Stimulated activated naive CD8-positive, alpha-beta T cell treated with anti-CD3 and anti-CD28 coated beads, Interleukin-15, Interleukin-2, amounts not matched to agents 100 ng/mL and 50 ng/mL, for 24 hours (primary cell): ENCODE data around the gene HDLBP.
"Not testable (repeated sequence)": the region's sequence is repeated elsewhere in the genome, so short reads cannot be mapped to it uniquely, and the experiment has no call there.

Source experiments
- H3K27ac Mint-ChIP-seq: one replicate; pipeline ENCODE4 v1.8.0; 2021; ENCODE audit warnings: mild to moderate bottlenecking, mixed read lengths
- H3K27me3 Mint-ChIP-seq: one replicate; pipeline ENCODE4 v1.8.0; 2021; ENCODE audit warnings: mixed read lengths
- H3K36me3 Mint-ChIP-seq: one replicate; pipeline ENCODE4 v1.8.0; 2021; ENCODE audit warnings: low read depth, mixed read lengths
- H3K4me1 Mint-ChIP-seq: one replicate; pipeline ENCODE4 v1.8.0; 2021; ENCODE audit warnings: low read depth, mixed read lengths
- H3K4me3 Mint-ChIP-seq: one replicate; pipeline ENCODE4 v1.8.0; 2021; ENCODE audit warnings: mild to moderate bottlenecking, mixed read lengths
- H3K9me3 Mint-ChIP-seq: one replicate; pipeline ENCODE4 v1.8.0; 2021; ENCODE audit warnings: mixed read lengths

The HDLBP gene

DNA sequence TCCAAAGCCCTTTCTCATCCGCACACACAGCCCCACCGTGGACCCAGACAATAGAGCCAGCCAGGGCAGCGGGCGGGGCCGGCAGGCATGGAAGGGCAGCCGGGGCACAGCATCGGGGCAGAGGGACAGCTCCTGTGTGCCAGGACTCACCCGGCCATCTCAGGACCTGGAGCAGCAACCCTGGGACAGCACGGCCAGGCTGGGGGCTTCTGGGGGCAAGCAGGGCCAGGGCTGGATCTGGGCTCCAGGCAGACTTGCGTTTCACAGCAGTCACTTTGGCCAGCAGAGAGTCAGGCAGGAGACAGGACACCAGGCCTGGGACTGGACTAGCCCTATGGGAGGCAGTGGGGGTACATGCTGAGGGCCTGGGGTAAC is 111.5 kb downstream of the HDLBP start:
- Mint-ChIP-seq H3K27ac (no peak overlapping the region), H3K4me3 (no peak overlapping the region), H3K9me3 (no peaks in the 10 kb centered on the region), H3K4me1 (no peaks in the 10 kb centered on the region), H3K36me3 (no peaks in the 10 kb centered on the region), H3K27me3 (no peaks in the 10 kb centered on the region)

DNA sequence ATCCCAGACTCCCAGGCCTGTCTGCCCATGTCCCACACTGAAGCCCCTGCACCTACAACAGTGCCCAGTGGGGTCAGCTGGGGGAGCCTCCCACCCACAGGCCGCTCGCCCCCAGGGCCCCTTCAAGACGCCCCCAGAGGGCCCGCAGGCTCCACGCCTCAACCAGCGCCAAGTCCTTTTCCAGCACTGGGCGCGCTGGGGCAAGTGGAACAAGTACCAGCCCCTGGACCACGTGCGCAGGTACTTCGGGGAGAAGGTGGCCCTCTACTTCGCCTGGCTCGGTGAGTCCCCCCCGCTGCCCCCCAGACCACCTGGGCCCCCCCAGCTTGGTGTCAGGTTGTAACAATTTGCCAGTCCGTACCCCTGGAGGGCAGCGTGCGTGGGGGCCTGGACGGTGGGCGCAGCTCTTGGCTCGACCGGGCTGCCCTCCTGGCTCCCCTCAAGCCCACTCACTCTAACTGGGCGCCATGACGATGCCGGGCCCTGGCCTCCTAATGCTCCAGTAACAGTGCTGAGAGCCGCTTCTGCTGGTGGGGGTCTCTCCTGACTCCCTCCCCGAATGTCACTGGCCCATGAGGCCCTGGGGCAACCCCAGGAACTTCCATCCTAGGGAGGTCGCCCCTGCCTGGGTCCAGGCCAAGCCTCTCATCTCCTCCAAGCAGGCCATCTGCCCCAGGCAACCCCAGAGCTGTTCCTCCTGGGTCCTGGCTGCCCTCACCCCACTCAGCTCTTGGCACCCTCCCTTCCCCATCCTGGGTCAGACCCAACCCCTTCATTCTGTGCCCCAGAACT is 112.1 kb downstream of the HDLBP start:
- H3K4me3 Mint-ChIP-seq: no peak overlapping the region
- H3K36me3 Mint-ChIP-seq: no peaks in the 10 kb centered on the region
- no peaks in the 10 kb centered on the region for H3K4me1 Mint-ChIP-seq
- H3K9me3 Mint-ChIP-seq: no peaks in the 10 kb centered on the region
- no peak overlapping the region for H3K27ac Mint-ChIP-seq
- H3K27me3 Mint-ChIP-seq: no peaks in the 10 kb centered on the region

DNA sequence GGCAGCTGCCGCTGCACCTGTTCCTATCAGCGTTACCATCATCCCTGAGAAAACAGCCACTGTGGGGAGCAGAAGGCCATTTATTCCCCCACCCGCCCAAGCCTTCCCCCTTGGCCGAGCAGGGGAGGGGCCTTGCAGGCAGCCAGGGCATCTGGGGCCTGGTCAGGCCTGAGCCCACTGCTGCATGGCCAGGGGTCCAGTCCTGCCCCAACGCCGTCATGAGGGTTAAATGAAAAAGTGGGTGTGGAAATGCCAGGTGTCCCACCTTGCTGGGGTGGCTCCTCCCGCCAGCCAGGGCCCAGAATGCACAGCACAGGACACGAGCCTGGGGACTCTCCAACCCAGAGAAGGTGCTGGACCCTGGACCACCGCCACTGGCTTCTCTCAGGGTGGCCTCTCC is 112.8 kb downstream of the HDLBP start:
- Mint-ChIP-seq H3K9me3 (no peaks in the 10 kb centered on the region), H3K27ac (no peak overlapping the region), H3K27me3 (no peaks in the 10 kb centered on the region), H3K4me1 (no peaks in the 10 kb centered on the region), H3K36me3 (no peaks in the 10 kb centered on the region), H3K4me3 (no peak overlapping the region)

DNA sequence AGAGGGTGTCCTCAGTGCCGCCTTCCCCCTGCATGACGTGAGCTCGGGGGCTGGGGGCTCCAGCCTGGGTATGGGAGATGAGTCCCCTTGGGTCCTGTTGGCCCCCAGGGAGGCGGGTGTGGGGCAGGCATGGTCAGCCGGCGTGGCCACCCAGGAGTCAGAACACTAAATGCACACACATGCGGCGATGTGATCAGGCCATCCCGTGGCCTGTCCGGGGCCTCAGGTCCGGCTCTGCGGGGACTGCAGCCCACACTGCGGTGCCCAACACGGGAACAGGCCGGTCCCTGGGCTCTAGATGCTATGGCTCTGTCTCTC is 113.2 kb downstream of the HDLBP start:
- Mint-ChIP-seq H3K36me3 (no peaks in the 10 kb centered on the region), H3K9me3 (no peaks in the 10 kb centered on the region), H3K27ac (no peak overlapping the region), H3K4me1 (no peaks in the 10 kb centered on the region), H3K4me3 (no peak overlapping the region), H3K27me3 (no peaks in the 10 kb centered on the region)

DNA sequence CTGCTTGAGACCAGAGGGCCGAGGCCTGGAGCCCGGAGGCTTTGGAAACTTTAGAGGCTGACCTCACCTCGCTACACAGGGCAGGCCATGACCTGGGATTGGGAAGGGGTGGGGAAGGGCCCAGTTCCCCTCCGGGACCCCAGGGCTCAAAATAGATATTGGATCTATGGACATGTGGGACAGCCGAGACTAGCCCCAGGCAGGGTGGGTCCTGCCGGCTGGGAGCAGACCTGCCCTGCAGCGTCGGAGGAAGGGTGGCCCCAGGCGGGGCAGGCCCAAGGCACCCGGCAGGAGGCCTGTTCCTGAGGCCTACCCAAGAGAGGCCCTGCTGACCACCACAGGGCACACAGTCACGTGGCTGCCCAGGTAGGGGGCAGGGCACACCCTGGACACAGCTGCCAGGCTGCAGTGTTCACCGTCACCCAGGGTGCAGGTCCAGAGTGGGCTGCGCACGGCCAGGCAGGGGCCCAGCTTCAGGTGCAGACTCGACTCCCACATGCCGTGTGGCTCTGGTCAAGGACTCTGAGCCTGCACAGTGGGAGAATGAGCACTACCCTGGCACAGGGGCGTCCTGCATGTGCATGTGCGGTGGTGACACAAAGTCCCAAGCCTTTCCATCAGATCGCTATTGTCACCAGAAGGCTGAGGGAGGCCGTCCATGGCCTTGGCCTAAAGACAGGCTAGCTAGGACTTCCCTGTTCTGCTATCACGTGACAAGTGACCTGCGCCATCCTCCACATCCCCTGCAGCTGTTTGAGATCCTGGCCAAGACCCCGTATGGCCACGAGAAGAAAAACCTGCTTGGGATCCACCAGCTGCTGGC is 113.8 kb downstream of the HDLBP start:
- no peaks in the 10 kb centered on the region for H3K36me3 Mint-ChIP-seq
- H3K4me1 Mint-ChIP-seq: no peaks in the 10 kb centered on the region
- no peaks in the 10 kb centered on the region for H3K9me3 Mint-ChIP-seq
- H3K4me3 Mint-ChIP-seq: no peak overlapping the region
- H3K27ac Mint-ChIP-seq: no peak overlapping the region
- H3K27me3 Mint-ChIP-seq: no peaks in the 10 kb centered on the region

DNA sequence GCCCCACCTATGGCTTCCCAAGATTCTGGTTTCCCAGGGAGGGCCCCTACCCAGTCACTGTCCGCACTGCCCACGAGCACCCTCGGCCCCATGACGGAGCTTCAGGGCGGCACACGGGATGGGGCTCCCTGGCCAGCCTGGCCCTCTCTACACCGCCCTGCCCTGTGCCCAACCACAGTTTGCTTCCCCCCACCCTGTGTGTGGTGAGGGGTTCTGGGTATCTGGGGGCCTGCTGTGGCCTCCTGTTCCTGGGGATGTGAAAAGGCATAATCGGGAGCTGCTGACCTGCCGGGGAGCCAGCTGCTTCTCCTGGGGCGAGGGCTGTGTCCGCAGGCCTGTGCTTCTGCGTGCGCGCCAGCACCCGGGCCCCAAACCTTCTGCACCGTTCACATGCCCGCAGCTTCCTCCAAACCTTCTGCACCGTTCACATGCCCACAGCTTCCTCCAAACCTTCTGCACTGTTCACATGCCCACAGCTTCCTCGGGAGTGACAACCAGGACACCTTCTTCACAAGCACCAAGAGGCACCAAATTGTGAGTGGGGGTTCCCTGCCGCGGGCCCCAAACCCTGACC is 114.6 kb downstream of the HDLBP start:
- no peaks in the 10 kb centered on the region for H3K9me3 Mint-ChIP-seq
- H3K36me3 Mint-ChIP-seq: no peaks in the 10 kb centered on the region
- no peaks in the 10 kb centered on the region for H3K27me3 Mint-ChIP-seq
- H3K4me3 Mint-ChIP-seq: no peak overlapping the region
- no peak overlapping the region for H3K27ac Mint-ChIP-seq
- no peaks in the 10 kb centered on the region for H3K4me1 Mint-ChIP-seq

DNA sequence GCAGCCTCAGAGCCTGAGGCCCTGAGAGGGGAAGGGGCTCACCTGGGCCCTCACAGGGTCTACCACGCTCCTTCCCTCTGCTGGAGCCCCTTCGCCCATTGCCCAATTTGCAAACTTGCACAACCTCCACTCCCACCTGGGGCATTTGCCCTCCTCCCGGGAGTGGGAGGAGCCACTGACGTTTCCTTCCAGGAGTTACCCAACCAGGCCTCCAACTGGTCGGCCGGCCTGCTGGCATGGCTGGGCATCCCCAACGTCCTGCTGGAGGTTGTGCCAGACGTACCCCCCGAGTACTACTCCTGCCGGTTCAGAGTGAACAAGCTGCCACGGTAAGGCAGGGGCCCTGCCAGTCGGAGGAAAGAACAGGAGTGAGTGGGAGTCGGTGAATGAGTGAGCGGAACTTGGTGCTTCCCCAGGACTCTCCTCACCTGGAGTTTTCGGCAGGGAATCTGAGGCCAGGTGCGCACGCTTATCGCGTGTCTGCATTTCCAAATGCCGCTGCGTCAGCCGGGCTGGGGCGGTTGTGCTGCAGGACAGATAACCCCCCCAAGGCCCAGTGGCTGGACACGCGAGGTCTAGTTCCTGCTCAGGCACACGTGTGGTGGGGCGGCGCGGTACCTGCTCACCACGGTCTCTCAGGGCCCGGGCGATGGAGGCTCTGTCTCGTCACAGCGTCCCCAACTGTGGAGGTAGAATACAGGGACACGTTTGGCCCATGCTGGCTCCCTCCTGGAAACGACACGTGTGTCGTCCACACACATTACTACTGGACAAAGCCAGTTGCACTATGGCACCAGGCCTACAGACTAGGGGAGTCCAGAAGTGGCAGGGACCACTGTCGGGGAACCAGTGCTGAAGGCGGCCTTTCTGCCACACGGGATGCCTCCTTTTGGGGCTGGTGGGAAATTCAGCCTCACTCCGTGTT is 115.3 kb downstream of the HDLBP start:
- Mint-ChIP-seq H3K27me3 (no peaks in the 10 kb centered on the region), H3K36me3 (no peaks in the 10 kb centered on the region), H3K4me3 (no peak overlapping the region), H3K9me3 (no peaks in the 10 kb centered on the region), H3K4me1 (no peaks in the 10 kb centered on the region), H3K27ac (no peak overlapping the region)

DNA sequence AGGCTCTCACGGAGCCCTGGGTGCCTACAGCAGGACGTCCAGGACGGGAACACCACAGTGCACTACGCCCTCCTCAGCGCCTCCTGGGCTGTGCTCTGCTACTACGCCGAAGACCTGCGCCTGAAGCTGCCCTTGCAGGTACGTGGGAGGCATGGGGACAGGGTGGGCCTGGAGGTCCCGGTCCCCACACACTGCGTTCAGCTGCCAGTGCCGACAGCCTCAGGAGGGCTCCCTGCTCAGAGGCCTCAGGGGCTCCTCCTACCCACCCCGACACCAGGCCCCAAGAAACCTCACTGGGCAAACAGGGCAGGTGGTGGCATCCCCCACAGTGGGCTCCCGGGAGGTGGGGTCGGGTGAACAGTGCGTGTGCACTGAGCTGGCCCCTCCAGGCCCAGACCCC is 116.2 kb downstream of the HDLBP start:
- no peak overlapping the region for H3K4me3 Mint-ChIP-seq

DNA sequence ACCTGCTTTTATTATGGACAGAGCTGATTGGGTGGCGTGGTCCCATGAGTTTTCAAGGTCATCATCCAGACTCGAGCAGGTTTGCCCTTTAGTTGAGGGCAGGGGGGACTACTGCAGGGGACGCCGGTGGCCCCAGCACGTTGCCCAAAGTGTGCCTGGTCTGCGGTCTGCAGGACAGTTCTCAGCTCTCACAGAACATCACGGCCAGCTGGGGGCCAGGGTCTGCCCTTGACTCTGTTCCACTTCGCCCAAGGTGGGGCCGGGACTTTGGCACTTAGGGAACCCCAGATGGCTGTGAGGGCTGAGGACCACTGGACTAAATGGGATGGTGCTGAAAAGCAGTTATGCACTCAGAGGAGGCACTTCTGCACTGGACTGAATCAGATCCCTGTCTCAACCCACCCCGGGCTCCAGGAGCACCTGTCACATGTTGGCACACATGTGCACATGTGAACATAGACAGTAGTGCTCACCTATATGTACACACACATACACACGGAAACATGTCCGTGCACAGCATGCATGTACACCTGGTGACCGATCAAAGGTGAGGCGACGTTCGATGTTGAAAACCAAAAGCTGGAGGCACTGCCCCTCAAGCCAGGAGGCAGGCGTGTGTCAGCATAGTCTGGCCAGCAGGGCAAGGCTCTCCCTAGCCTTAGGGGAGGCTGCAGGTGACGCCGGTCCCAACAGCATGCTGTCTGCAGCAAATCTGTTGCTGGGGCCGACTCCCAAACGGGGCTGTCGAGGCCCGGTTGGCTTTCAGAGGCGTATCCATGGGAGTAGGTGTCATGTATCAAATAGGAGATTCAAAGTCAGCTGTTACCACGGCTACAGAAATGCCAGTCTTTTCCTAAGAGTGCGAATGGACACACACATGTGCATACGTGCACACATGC is 116.8 kb downstream of the HDLBP start:
- Mint-ChIP-seq H3K36me3 (no peaks in the 10 kb centered on the region), H3K4me1 (no peaks in the 10 kb centered on the region), H3K9me3 (no peaks in the 10 kb centered on the region), H3K4me3 (no peak overlapping the region), H3K27me3 (no peaks in the 10 kb centered on the region), H3K27ac (no peak overlapping the region)

More for the DNA sequence above, 116.2 kb downstream of the HDLBP start:
- no peak overlapping the region for H3K27ac Mint-ChIP-seq
- no peaks in the 10 kb centered on the region for H3K9me3 Mint-ChIP-seq
- H3K36me3 Mint-ChIP-seq: no peaks in the 10 kb centered on the region
- no peaks in the 10 kb centered on the region for H3K4me1 Mint-ChIP-seq
- no peaks in the 10 kb centered on the region for H3K27me3 Mint-ChIP-seq

DNA sequence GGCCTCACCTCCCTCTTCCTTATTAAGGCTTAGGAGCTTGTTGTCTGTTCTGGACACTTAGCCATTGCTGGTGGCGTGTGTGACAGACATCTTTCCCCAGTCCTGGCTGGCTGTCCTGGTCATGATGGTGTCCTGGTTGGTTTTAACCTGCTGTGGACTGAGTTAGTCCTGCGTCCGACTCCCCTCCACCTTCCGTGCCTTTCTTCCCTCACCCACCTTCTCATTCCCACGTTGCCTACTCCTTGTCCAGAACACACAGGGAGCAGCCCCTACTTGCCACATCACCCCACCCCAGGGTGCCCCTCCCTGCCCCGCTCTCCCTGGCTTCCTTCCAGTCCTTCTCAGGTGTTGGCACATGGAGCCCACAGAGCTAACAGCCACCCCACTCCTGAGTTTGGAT is 117.5 kb downstream of the HDLBP start:
- Mint-ChIP-seq H3K27ac (no peak overlapping the region), H3K27me3 (no peaks in the 10 kb centered on the region), H3K4me1 (no peaks in the 10 kb centered on the region), H3K9me3 (no peaks in the 10 kb centered on the region), H3K4me3 (no peak overlapping the region), H3K36me3 (no peaks in the 10 kb centered on the region)

DNA sequence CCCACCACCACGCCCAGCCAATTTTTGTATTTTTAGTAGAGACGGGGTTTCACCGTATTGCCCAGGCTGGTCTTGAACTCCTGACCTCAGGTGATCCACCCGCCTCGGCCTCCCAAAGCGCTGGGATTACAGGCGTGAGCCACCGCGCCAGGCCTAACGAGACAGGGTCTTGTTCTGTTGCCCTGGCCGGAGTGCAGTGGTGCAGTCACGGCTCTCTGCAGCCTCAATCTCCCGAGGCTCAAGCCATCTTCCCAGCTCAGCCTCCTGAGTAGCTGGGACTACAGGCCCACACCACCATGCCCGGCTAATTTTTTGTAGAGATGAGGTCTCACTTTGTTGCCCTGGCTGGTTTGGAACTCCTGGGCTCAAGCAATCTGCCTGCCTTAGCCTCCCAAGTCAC is 118.2 kb downstream of the HDLBP start:
- not testable (repeated sequence) for H3K4me1 Mint-ChIP-seq, H3K27ac Mint-ChIP-seq, H3K4me3 Mint-ChIP-seq, H3K9me3 Mint-ChIP-seq, H3K36me3 Mint-ChIP-seq, H3K27me3 Mint-ChIP-seq

DNA sequence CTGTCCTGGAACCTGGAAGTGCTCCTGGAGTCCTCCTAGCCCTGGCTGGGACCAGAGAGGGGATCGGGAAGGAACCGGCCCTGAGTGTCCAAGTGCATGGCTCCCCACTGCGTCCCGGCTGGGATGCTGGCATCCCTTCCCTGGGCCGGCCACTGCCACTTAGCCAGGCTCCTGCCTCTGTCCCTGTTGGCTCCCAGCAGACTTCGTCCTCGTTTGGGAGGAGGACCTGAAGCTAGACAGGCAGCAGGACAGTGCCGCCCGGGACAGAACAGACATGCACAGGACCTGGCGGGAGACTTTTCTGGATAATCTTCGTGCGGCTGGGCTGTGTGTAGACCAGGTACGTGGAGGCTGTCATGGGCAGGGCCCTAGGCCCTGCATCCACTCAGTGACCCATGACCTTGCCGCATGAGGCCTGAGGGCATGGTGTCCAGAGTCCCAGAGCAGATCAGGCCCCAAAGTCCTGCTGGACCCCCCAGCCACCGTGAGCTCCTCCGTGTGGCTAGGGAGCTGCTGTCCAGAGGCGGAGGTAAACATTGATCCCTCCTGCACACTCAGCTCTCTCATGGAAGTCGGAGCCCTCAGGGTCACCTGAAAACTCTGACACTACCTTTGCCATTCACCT is 119.9 kb downstream of the HDLBP start:
- no peaks in the 10 kb centered on the region for H3K36me3 Mint-ChIP-seq
- H3K9me3 Mint-ChIP-seq: no peaks in the 10 kb centered on the region
- H3K4me3 Mint-ChIP-seq: no peak overlapping the region
- no peaks in the 10 kb centered on the region for H3K4me1 Mint-ChIP-seq
- no peaks in the 10 kb centered on the region for H3K27me3 Mint-ChIP-seq
- no peak overlapping the region for H3K27ac Mint-ChIP-seq

DNA sequence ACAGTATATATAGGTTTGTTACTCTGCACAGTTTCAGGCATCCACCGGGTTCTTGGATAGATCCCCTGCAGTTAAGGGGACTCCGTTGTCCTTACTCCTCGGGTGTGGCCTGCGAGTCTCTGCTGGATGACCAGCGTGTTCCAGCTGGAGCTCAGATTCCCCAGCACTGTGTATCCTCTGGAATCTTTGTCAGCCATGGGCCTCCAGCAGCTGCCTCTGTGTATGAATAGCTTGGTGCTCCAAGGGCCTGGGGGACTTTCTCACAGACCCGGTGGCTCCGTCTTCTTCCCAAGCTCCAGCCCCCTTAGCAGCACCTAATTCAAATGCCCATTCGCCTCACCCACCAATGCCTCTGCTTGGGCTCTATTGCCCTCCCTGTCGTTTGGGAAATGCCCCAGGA is 120.7 kb downstream of the HDLBP start:
- Mint-ChIP-seq H3K27ac (no peak overlapping the region), H3K4me1 (no peaks in the 10 kb centered on the region), H3K4me3 (no peak overlapping the region), H3K9me3 (no peaks in the 10 kb centered on the region), H3K36me3 (no peaks in the 10 kb centered on the region), H3K27me3 (no peaks in the 10 kb centered on the region)

DNA sequence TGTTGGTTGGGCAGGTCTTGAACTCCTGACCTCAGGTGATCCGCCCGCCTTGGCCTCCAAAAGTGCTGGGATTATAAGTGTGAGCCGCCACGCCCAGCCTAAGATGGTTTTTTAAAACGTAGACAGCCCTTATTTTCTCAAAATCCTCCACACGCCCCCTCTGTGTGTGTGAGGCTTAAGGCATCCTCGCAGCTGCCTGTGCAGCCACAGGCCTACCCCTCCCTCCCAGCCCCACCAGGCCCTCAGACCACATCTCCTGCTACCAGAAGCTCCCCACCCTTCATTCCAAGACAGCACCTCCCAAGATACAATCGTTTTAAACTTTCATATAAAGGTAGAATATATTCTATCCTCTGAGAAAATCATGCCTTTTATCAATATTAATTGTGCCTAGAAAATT is 122.2 kb downstream of the HDLBP start:
- H3K36me3 Mint-ChIP-seq: no peaks in the 10 kb centered on the region
- no peak overlapping the region for H3K27ac Mint-ChIP-seq
- no peaks in the 10 kb centered on the region for H3K4me1 Mint-ChIP-seq
- H3K9me3 Mint-ChIP-seq: no peaks in the 10 kb centered on the region
- H3K27me3 Mint-ChIP-seq: no peaks in the 10 kb centered on the region
- H3K4me3 Mint-ChIP-seq: no peak overlapping the region
